DMS114 treated with DMSO at 0.1 percent for 48 hours (cell line): ENCODE measurements around the gene MED8.

Experiments
- DNase-seq: peaks from one replicate; lab custom pipeline; 2025; ENCODE audit not compliant: unreplicated experiment; lab: John Stamatoyannopoulos, UW

Gene MED8

DNA sequence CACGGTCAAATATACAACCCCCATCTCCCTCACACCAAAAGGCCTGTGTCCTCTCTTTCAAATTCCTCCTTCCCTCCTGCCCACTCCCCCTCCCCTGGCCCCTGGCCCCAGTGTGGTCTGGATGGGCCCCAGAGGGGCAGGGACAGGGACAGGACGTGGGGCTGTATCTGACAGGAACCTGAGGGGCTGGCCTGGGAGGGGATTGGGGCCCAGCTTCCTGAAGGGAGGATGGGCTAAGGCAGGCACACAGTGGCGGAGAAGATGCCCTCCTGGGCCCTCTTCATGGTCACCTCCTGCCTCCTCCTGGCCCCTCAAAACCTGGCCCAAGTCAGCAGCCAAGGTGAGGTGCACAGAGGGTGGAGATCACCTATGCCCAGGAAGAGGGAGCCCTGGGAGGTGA, 52.0 kb downstream of the MED8 start, which contains the start of gene MPL:
Gene MPL, plus strand, starts transcription at position 231 of the 400 bp plus-strand sequence. Its CDS starts 31 bp downstream, at position 262.
- no peak for DNase-seq

- no peak for DNase-seq
These were observed 55.0 kb downstream of the MED8 start for GRCh38 chr1:43334453-43335205.
